DOHH2 (cell line): ENCODE data around the gene PIGZ.

Source experiments
- H3F3A ChIP-seq: fragments of 200-600 bp; sonication (generic), shearing (Covaris generic); 2 replicates; pipeline ENCODE4 v1.6.0; 2016; ENCODE audit warnings: antibody characterized with exemption, mild to moderate bottlenecking; ENCODE audit not compliant: control insufficient read depth, insufficient read depth
- H3K27ac ChIP-seq: fragments of 200-600 bp; sonication (generic); 2 replicates; pipeline ENCODE4 v1.5.1; 2014; ENCODE audit warnings: low read depth, mild to moderate bottlenecking, low read length, moderate library complexity
- H3K27me3 ChIP-seq: fragments of 200-600 bp; sonication (generic); 2 replicates; pipeline ENCODE4 v1.6.1; 2014; ENCODE audit warnings: mild to moderate bottlenecking, low read length, mixed read lengths; ENCODE audit not compliant: control insufficient read depth
- H3K36me3 ChIP-seq: fragments of 200-600 bp; sonication (generic); 2 replicates; pipeline ENCODE4 v1.6.1; 2014; ENCODE audit warnings: mild to moderate bottlenecking, low read length, moderate library complexity, mixed read lengths; ENCODE audit not compliant: control insufficient read depth
- H3K4me1 ChIP-seq: fragments of 200-600 bp; sonication (generic); 2 replicates; pipeline ENCODE4 v1.6.1; 2014; ENCODE audit warnings: mild to moderate bottlenecking, low read length, mixed read lengths; ENCODE audit not compliant: control insufficient read depth
- H3K4me2 ChIP-seq: fragments of 200-600 bp; sonication (generic); 2 replicates; pipeline ENCODE4 v1.6.0; 2014; ENCODE audit warnings: mild to moderate bottlenecking, low read length, moderate library complexity
- H3K4me3 ChIP-seq: fragments of 200-600 bp; sonication (generic); 2 replicates; pipeline ENCODE4 v1.5.1; 2014; ENCODE audit warnings: mild to moderate bottlenecking, low read length, mixed read lengths
- H3K79me2 ChIP-seq: fragments of 200-600 bp; sonication (generic); 2 replicates; pipeline ENCODE4 v1.6.1; 2014; ENCODE audit warnings: mild to moderate bottlenecking, low read length, mixed read lengths; ENCODE audit not compliant: control insufficient read depth
- H3K9me2 ChIP-seq: fragments of 200-600 bp; sonication (generic); replicated peaks from 2 replicates; pipeline ENCODE4 v1.6.1; 2014; ENCODE audit warnings: mild to moderate bottlenecking, low read length, mixed read lengths; ENCODE audit not compliant: control insufficient read depth
- H3K9me3 ChIP-seq: fragments of 200-600 bp; sonication (generic); 2 replicates; pipeline ENCODE4 v1.6.1; 2014; ENCODE audit warnings: antibody characterized with exemption, low read length, mixed read lengths; ENCODE audit not compliant: control insufficient read depth, insufficient read depth
- H4K20me1 ChIP-seq: fragments of 200-600 bp; sonication (generic); 2 replicates; pipeline ENCODE4 v1.6.0; 2014; ENCODE audit warnings: low read depth, mild to moderate bottlenecking, antibody characterized with exemption, low read length, moderate library complexity; ENCODE audit not compliant: control insufficient read depth, insufficient read depth
- CTCF ChIP-seq: fragments of 200-600 bp; sonication (generic); IDR thresholded peaks from one replicate; pipeline ENCODE4 v1.5.1; 2014; ENCODE audit warnings: antibody characterized with exemption, mild to moderate bottlenecking, low read depth, low read length; ENCODE audit not compliant: poor library complexity, severe bottlenecking
- EZH2phosphoT487 ChIP-seq: fragments of 200-600 bp; sonication (generic); IDR thresholded peaks from 2 replicates; pipeline ENCODE4 v1.6.1; 2017; ENCODE audit warnings: borderline replicate concordance, mild to moderate bottlenecking, antibody characterized with exemption, low read length, moderate library complexity, mixed read lengths

Gene PIGZ

GRCh38 chr3:196969134-196969659 is 564 bp upstream of the PIGZ start:
- Histone ChIP-seq H3K36me3 (no peaks in the 10 kb centered on the region), H3K4me2 (peak overlapping the region; percentile 99), H3K27ac (no peak overlapping the region), H3K79me2 (no peaks in the 10 kb centered on the region), H3F3A (no peaks in the 10 kb centered on the region), H3K9me2 (no peaks in the 10 kb centered on the region), H3K9me3 (no peaks in the 10 kb centered on the region), H3K4me1 (peaks cover 9% of the 10 kb centered on the region), H3K27me3 (peaks cover 23% of the 10 kb centered on the region), H4K20me1 (no peaks in the 10 kb centered on the region), H3K4me3 (peak overlapping the region; percentile 97)
- TF ChIP-seq CTCF (no peak), EZH2phosphoT487 (0 out of 2 replicates have a peak, but pooled peaks have one; percentile 32)

GRCh38 chr3:196967412-196968232 is 1.0 kb downstream of the PIGZ start:
- TF ChIP-seq CTCF (no peak), EZH2phosphoT487 (no peak)
- Histone ChIP-seq H3K27me3 (peaks cover 23% of the 10 kb centered on the region), H3K36me3 (no peaks in the 10 kb centered on the region), H3K4me1 (peaks cover 17% of the 10 kb centered on the region), H3K9me2 (no peaks in the 10 kb centered on the region), H3K27ac (no peak overlapping the region), H3K4me2 (peak overlapping the region; percentile 77), H3K9me3 (no peaks in the 10 kb centered on the region), H3F3A (no peaks in the 10 kb centered on the region), H3K4me3 (peak overlapping the region; percentile 67), H3K79me2 (no peaks in the 10 kb centered on the region), H4K20me1 (no peaks in the 10 kb centered on the region)

GRCh38 chr3:196966526-196967401 is 1.9 kb downstream of the PIGZ start:
- no peaks in the 10 kb centered on the region for H4K20me1 ChIP-seq
- no peak for TF ChIP-seq EZH2phosphoT487
- TF ChIP-seq CTCF, result no peak
- no peaks in the 10 kb centered on the region for H3K79me2 ChIP-seq
- no peaks in the 10 kb centered on the region for H3F3A ChIP-seq
- H3K4me1 ChIP-seq, result peaks cover 20% of the 10 kb centered on the region
- no peak overlapping the region for H3K4me2 ChIP-seq
- H3K9me2 ChIP-seq, result no peaks in the 10 kb centered on the region
- H3K27me3 ChIP-seq, result peaks cover 23% of the 10 kb centered on the region
- no peak overlapping the region for H3K4me3 ChIP-seq
- H3K9me3 ChIP-seq, result no peaks in the 10 kb centered on the region
- no peak overlapping the region for H3K27ac ChIP-seq
- no peaks in the 10 kb centered on the region for H3K36me3 ChIP-seq
